Measurements from ENCODE around the gene IGFL1. TPM values are rescaled to one million over a fixed set of nuclear protein-coding genes. Genes with fewer than 3 reads are reported as not detected.
"Not testable (repeated sequence)": the region's sequence is repeated elsewhere in the genome, so short reads cannot be mapped to it uniquely, and the experiment has no call there.

The IGFL1 gene
- total and polyA plus RNA-seq, 4 donors: not detected

DNA sequence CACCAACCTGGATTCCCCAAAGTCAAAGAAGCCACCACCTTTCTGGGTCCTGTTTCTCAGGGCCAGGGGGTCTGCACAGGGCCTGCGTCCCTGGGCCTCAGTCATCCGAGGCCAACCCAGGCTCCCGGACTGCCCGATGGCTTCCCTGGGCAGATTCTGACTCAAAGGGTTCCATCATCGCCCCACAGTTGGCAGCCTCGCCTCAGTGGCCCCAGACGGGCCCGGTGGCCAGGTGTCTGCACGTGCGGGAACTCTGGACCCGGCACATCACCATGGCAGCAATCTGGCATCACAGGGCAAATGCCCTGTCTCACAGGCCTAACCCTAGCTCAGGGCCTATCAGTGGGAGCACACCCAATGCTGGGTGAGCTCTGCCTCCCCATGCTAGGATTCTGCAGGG, 2.9 kb downstream of the IGFL1 start:
- Histone ChIP-seq H3K9me3 (ENCODE audit: control insufficient read depth in 4 of 4, insufficient read depth in 3 of 4, low read length in 3 of 4) (no peaks in the 10 kb centered on the region), H3K4me3 (no peak overlapping the region), H3K27ac (ENCODE audit: low read depth in 1 of 2, low read length in 1 of 2) (no peak overlapping the region), H3K36me3 (ENCODE audit: control insufficient read depth in 4 of 4, insufficient read depth in 4 of 4, low read length in 4 of 4) (no peaks in the 10 kb centered on the region), H3K27me3 (ENCODE audit: control insufficient read depth in 3 of 3, insufficient read depth in 3 of 3, low read length in 2 of 3) (no peaks in the 10 kb centered on the region), H3K9ac (ENCODE audit: insufficient read depth in 1 of 2, low read length in 2 of 2) (no peak overlapping the region), H3K4me1 (ENCODE audit: control insufficient read depth in 5 of 5, insufficient read depth in 5 of 5, low read length in 5 of 5) (peaks cover 0 to 5% (median 0%) of the 10 kb centered on the region in 5 donors)
- TF ChIP-seq, protein P1, sequence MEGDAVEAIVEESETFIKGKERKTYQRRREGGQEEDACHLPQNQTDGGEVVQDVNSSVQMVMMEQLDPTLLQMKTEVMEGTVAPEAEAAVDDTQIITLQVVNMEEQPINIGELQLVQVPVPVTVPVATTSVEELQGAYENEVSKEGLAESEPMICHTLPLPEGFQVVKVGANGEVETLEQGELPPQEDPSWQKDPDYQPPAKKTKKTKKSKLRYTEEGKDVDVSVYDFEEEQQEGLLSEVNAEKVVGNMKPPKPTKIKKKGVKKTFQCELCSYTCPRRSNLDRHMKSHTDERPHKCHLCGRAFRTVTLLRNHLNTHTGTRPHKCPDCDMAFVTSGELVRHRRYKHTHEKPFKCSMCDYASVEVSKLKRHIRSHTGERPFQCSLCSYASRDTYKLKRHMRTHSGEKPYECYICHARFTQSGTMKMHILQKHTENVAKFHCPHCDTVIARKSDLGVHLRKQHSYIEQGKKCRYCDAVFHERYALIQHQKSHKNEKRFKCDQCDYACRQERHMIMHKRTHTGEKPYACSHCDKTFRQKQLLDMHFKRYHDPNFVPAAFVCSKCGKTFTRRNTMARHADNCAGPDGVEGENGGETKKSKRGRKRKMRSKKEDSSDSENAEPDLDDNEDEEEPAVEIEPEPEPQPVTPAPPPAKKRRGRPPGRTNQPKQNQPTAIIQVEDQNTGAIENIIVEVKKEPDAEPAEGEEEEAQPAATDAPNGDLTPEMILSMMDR (IDR thresholded peaks at IDR 0.05; ENCODE audit: control extremely low read depth, extremely low read depth): no peak
- DNase-seq (no peak), ATAC-seq (ENCODE audit: insufficient read depth, low FRiP score) (no peak)
- 89 to 94% methylated on average over 11 of the region's 11 CpGs for WGBS, 2 donors

DNA sequence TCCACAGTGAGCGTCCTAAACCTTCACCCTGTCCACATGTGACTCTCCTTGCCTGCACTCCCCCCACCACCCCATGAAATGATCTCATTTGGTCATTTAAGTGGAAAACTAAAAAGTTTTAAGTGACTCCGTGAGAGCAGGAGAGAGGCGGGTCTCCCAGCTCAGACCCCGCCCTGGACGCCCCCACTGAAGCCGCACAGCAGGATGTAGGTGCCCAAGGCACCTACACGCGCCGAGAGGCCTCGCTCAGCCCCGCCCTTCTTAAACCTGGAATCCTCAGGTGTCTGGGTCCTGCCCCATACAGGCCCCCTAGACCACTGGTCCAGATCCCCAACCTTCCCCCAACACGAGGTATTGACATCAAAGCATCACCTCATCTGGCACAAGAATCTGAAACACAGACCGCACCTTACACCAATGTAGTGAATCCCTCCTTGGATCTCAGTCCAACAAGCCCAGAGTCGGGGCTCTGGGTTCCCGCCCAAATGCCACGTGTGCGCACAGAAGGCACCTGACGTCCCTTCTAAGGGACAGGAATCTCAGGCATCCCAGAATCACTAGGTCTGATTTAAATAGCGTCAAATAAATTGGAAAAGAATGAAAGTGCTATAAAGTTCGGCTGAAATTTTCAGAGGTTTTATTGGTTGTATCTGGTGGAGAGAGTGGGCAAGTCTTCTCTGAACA, 3.5 kb downstream of the IGFL1 start:
- Histone ChIP-seq H3K4me1 (ENCODE audit: control insufficient read depth in 5 of 5, insufficient read depth in 5 of 5, low read length in 5 of 5) (peaks cover 0 to 5% (median 0%) of the 10 kb centered on the region in 5 donors), H3K4me3 (no peak overlapping the region), H3K9ac (ENCODE audit: insufficient read depth in 1 of 2, low read length in 2 of 2) (no peak overlapping the region), H3K27me3 (ENCODE audit: control insufficient read depth in 3 of 3, insufficient read depth in 3 of 3, low read length in 2 of 3) (no peaks in the 10 kb centered on the region), H3K36me3 (ENCODE audit: control insufficient read depth in 4 of 4, insufficient read depth in 4 of 4, low read length in 4 of 4) (no peaks in the 10 kb centered on the region), H3K9me3 (ENCODE audit: control insufficient read depth in 4 of 4, insufficient read depth in 3 of 4, low read length in 3 of 4) (no peaks in the 10 kb centered on the region), H3K27ac (ENCODE audit: low read depth in 1 of 2, low read length in 1 of 2) (no peak overlapping the region)
- no peak for DNase-seq
- WGBS, 2 donors: 85 to 88% methylated on average over 18 to 20 of the region's 20 CpGs
- TF ChIP-seq, protein P1 (IDR thresholded peaks at IDR 0.05; ENCODE audit: control extremely low read depth, extremely low read depth): no peak
- ATAC-seq (ENCODE audit: insufficient read depth, low FRiP score): no peak

DNA sequence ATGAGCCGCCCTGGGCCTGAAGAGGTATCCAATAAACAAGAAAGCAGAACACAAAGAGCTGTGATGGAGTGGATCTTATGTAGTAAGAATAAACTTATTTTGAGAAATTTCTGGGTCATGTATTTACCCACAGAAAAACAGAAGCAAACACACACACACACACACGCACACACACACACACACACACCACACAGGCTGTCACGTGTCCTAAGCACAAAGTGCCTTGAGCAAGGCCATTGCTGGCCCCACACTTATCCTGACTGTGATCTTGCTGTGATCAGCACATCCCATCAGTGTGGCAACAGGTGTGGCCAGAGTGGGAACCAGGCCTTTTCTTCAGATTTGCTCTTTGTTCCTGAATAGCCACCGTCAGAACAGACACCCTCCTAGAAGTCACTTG, 4.3 kb downstream of the IGFL1 start:
- H3K9ac ChIP-seq (ENCODE audit: insufficient read depth in 1 of 2, low read length in 2 of 2); DNase-seq; H3K36me3 ChIP-seq (ENCODE audit: control insufficient read depth in 4 of 4, insufficient read depth in 4 of 4, low read length in 4 of 4); H3K4me3 ChIP-seq; H3K27me3 ChIP-seq (ENCODE audit: control insufficient read depth in 3 of 3, insufficient read depth in 3 of 3, low read length in 2 of 3); H3K4me1 ChIP-seq (ENCODE audit: control insufficient read depth in 5 of 5, insufficient read depth in 5 of 5, low read length in 5 of 5); ATAC-seq (ENCODE audit: insufficient read depth, low FRiP score); H3K27ac ChIP-seq (ENCODE audit: low read depth in 1 of 2, low read length in 1 of 2); H3K9me3 ChIP-seq (ENCODE audit: control insufficient read depth in 4 of 4, insufficient read depth in 3 of 4, low read length in 3 of 4): not testable (repeated sequence)
- 51 to 78% methylated on average over 4 of the region's 4 CpGs for WGBS, 2 donors

DNA sequence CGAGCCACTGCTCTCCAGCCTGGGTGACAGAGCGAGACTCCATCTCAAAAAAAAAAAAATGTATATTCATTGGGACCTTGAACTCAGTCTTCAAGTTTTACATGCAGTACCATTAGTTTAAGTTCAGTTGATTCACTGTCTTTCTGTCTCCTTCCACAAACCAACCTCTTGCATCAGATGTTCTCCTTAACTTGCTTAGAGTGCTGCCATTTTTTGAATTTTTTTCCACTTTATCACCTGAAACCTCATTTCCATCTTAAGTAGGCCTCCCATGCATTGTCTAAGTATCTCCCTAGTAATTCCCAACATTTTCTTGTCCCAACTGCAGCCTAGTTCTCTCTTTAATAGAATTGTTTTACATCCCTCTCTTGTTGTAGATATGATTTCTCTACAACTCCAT, 8.6 kb downstream of the IGFL1 start:
- WGBS, 2 donors: 92 to 98% methylated on average over 2 of the region's 2 CpGs
- H3K27ac ChIP-seq (ENCODE audit: low read depth in 1 of 2, low read length in 1 of 2); H3K36me3 ChIP-seq (ENCODE audit: control insufficient read depth in 4 of 4, insufficient read depth in 4 of 4, low read length in 4 of 4); H3K9me3 ChIP-seq (ENCODE audit: control insufficient read depth in 4 of 4, insufficient read depth in 3 of 4, low read length in 3 of 4); H3K4me3 ChIP-seq; H3K9ac ChIP-seq (ENCODE audit: insufficient read depth in 1 of 2, low read length in 2 of 2); H3K27me3 ChIP-seq (ENCODE audit: control insufficient read depth in 3 of 3, insufficient read depth in 3 of 3, low read length in 2 of 3); H3K4me1 ChIP-seq (ENCODE audit: control insufficient read depth in 5 of 5, insufficient read depth in 5 of 5, low read length in 5 of 5); ATAC-seq (ENCODE audit: insufficient read depth, low FRiP score); DNase-seq: not testable (repeated sequence)
